Glomerular visceral epithelial cell (primary cell): ENCODE results near the gene HAPLN3.
"Not testable (repeated sequence)": the region's sequence is repeated elsewhere in the genome, so short reads cannot be mapped to it uniquely, and the experiment has no call there.

Experiments
- DNase-seq: peaks from one replicate; pipeline ENCODE4 v3.0.0-alpha.2; 2016; ENCODE audit errors: extremely low spot score

Gene HAPLN3, protein sequence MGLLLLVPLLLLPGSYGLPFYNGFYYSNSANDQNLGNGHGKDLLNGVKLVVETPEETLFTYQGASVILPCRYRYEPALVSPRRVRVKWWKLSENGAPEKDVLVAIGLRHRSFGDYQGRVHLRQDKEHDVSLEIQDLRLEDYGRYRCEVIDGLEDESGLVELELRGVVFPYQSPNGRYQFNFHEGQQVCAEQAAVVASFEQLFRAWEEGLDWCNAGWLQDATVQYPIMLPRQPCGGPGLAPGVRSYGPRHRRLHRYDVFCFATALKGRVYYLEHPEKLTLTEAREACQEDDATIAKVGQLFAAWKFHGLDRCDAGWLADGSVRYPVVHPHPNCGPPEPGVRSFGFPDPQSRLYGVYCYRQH

GRCh38 chr15:88894819-88895767 lies at the start of gene HAPLN3:
Gene HAPLN3 (minus strand): TSS chr15:88895544. CDS start chr15:88887298, 8,246 bp downstream.
- DNase-seq: peak; percentile 74

DNA sequence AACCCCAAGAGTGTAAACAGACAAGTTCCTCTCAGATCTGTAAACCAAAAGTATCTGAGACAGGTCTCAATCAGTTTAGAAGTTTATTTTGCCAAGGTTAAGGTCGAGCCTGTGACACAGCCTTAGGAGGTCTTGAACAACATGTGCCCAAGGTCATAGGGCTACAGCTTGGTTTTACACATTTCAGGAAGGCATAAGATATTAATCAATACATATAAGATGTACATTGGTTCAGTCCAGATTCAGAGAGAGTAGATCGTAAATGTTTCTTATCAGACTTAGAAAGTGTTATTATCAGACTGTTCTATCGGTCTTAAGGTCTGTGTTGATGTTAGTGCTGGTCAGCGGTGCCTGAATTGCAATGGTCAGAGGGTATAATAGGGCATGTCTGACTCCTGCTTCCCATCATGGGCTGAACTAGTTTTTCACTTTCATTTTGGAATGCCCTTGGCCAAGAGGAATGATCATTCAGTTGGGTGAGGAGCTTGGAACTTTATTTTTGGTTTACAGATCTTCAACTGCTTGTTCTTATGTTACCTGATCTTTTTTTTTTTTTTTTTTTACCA lies 44.8 kb upstream of the HAPLN3 start:
- DNase-seq: no peak

DNA sequence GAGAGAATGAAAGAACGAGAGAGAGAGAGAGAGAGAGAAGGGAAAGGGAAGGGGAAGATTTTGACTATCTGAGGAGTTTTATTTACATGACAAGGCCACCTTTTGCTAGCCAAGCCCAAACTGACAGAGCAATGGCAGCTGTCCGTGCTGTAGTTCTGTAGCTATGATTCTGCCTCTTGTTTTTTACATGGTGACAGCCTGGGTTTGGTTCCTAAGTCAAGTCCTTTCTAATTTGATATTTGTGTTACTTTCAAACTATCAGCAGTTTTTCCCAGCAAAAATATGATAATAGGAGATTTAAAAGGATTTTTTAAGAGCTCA lies 44.1 kb upstream of the HAPLN3 start:
- no peak for DNase-seq

DNA sequence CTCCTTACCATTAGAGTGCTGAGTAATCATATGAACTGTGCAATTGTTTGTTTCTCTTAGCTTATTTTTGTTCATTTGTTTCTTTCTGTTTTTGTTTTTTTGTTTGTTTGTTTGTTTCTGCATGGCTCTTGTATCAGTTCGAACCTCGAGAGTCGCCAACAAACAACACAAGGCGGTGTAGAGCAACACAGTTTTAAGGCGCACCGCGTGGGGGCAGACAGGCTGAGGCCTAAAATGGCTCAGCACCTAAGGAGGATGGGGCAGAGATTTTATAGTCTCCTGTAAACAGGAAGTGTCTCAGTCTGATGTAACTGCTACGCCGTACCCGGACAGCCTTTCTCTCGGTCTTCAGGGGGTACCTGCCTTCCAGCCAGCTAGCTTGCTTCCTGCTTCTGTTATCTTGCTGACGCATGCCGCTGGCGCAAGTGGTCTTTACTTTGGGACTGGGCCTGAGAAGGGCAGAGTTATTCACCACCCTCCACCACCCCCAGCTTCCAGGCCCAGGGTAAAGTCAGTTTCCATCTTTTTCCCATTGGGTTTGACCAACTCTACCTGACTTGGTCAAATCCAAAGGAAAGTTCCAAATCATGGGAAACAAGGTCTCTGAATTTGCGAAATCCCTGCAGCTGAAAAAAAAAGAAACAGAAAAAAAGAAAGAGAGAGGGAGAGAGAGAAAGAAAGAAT lies 43.6 kb upstream of the HAPLN3 start:
- DNase-seq: no peak

GRCh38 chr15:88934449-88934848 lies 39.1 kb upstream of the HAPLN3 start:
- DNase-seq: not testable (repeated sequence)

GRCh38 chr15:88932875-88933330 lies 37.6 kb upstream of the HAPLN3 start:
- no peak for DNase-seq

- DNase-seq: peak; percentile 63
Measured at GRCh38 chr15:88932271-88932874, 37.0 kb upstream of the HAPLN3 start.

- no peak for DNase-seq
Measured at GRCh38 chr15:88930579-88930978, 35.2 kb upstream of the HAPLN3 start.

GRCh38 chr15:88929358-88930098 lies 34.2 kb upstream of the HAPLN3 start:
- peak; percentile 39 for DNase-seq

DNA sequence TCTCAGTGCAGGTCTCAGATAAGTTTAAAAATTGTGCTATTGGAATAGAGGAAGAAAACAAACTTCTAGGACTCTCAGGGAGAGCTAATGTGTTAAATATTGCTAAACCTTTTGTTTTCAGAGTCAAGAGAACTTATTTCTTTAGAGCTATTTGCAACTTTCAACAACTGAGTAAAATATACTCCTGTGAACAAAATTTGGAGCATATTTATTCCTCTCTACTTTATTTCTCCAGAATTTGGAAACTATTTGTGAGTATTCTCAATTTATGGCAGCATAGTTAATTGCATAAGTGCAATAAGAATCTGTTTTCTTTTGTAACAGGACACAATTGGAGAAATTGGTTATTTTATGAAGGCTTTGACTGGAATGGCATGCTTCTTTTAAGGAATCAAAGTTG lies 32.8 kb upstream of the HAPLN3 start:
- DNase-seq: not testable (repeated sequence)

DNA sequence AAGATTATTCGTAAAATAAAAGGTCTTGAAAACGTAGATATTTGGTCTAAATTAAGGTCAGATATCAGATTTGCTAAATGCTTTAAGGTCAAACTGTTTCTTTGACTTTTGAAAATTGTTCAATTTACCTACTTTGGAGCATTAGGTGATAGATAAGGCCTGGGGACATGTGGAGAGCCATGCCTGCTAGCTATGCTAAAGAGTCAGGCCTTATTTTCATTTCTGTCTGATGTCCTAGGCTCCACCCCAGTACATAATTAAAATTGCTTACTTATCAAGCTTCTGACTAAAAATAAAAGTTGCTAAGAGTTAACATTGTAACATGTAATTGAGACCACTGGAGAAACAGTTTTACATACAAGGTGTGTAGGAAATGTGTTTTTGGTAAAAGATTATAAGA lies 30.3 kb upstream of the HAPLN3 start:
- not testable (repeated sequence) for DNase-seq

- DNase-seq: peak; percentile 81
Measured at GRCh38 chr15:88920892-88921435, 25.6 kb upstream of the HAPLN3 start.

DNA sequence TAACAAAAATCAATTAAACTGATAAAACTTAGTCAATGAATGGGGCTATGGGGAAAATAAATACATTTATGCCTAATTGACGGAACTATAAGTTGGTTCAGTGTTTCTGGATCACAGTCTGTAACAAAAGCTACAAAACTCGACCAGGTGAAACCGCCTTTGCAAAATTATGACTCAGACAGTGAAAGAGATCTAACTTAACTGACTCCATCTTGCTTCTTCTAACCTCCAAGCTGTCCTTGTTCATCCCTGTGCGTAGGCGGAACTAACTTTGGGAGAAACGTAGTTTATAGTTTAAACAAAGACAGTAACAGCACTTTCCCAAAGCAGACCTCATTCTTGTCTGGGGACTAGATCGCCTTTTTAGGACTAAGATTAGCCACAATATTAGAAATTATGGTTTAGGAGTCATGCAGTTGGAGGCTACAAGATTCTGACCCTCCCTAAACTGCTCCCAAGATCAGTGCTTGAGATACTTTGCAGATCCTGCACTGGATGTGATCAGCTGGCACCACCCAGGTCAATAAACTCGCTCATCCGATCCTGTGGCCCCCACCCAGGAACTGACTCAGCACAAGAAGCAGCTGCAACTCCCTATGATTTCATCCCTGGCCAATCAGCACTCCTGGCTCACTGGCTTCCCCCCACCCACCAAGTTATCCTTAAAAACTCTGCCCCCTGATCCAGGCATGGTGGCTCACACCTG lies 25.0 kb upstream of the HAPLN3 start:
- DNase-seq: peak; percentile 88

- peak; percentile 99 for DNase-seq
Measured at GRCh38 chr15:88918738-88919137, 23.4 kb upstream of the HAPLN3 start.

DNA sequence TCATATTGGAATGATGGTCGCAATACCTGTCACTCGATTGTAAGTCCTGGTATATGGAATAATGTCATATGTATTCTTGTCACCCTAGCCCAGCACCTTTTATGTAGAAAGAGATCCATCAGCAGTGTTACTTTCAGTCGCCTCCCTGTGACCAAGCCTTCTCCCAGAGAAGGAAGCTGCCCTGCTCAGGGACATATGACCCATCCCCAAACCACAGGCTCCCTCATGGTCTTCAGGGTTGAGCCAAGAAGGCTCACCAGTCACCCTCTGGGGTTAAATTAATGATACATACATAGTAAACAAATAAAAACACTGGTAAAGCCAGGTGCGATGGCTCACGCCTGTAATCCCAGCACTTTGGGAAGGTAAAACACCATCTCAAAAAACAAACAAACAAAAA lies 22.4 kb upstream of the HAPLN3 start:
- DNase-seq: no peak

DNA sequence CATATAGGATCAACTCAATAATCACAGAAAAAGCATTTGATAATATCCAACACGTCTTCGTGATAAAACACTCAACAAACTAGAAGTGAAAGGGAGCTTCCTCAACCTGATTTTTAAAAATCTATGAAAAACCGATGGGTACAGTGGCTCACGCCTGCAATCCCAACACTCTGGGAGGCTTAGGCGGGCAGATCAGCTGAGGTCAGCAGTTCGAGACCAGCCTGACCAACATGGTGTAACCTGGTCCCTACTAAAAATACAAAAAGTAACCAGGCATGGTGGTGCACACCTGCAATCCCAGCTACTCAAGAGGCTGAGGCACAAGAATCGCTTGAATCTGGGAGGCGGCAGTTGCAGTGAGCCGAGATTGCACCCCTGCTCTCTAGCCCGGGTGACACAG lies 20.0 kb upstream of the HAPLN3 start:
- DNase-seq: no peak

GRCh38 chr15:88913850-88914169 lies 18.5 kb upstream of the HAPLN3 start:
- no peak for DNase-seq

DNA sequence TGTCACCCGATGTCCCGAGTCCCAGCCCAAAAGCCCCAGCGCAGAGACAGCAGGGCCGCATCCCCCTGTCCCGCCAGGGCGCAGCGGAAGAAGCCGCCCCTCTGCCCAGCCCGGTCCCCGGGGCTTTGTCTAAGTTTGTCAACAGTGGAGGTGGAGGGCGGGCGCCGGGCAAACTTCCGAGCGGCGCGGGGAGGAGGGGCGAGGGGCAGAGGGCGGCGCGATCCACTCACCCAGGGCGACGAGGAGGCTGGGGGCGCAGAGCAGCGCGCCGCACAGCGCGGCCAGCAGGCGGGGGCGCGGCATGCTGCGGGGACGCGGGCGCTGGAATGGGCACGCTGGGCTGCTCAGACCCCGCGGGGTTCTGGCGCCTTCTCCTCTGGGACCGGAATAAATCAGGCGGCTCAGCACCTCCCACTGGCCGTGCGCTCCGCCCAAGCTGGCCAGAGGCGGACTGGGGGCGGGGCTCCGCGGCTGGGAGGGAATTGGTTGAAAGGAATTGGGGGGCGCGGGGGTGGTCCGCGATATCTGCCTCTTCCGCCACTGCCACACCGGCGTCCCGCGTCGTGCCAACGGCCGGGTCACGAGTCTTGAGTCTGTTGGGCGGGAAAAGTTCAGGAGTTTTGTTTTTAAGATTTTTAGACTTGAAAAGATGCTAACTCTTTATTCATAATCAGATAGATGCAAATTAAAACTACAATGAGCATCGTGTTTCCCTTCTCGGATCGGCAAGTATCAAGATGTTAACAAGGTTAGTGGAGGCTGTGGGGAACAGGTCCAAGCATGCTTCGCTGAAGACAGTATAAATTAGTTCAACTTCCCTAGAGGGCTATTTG lies 17.9 kb upstream of the HAPLN3 start, which contains the start of gene MFGE8:
Gene MFGE8, minus strand, starts transcription at position 363 of the 833 bp plus-strand sequence. Its CDS starts 60 bp downstream, at position 303.
- peak; percentile 79 for DNase-seq

DNA sequence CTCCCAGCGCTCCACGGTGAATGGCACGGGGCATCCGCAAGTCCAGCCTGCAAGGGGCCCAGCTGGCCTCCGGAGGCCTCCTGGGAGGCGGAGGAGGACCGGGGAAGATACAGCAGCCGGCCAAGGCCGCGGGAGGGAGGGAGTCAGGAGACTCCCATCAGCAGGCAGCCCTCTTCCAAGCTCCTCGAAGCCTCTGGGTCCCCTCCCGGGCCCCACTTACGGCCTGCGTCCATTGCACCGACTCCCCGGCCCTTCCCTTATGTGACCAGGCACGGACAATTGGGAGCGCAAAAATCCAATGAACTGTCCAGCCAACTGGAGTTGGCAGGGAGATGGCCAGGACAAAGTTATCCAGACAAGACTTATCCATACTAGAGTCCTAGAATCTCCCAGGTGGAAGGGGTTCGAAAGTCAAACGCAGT lies 17.2 kb upstream of the HAPLN3 start:
- no peak for DNase-seq
